Panc1 (cell line): ENCODE results near the gene GRIA4. TPM values are rescaled to one million over a fixed set of nuclear protein-coding genes. Genes with fewer than 3 reads are reported as not detected.

Experiments used
- ATAC-seq: fragments of 200-7000 bp; cut with Tn5 transposase; 2 replicates; pipeline ENCODE4 v1.9.1; 2020; ENCODE audit warnings: mild to moderate bottlenecking, moderate library complexity
- BruUV-seq: library from RNA; stranded (reverse); fragments of 400-500 nt; replicated peaks from 2 replicates; lab custom pipeline; 2021; lab: Mats Ljungman, UMichigan
- CTCF ChIA-PET: fragments of 300-600 bp; sonication (Branson Sonifier 250); formaldehyde crosslinking; loops from one replicate; lab custom pipeline; 2022; ENCODE audit warnings: antibody characterized with exemption; lab: Charles Lee
- POLR2A ChIA-PET: fragments of 300-600 bp; sonication (Branson Sonifier 250); formaldehyde crosslinking; loops from one replicate; lab custom pipeline; 2022; ENCODE audit warnings: antibody characterized with exemption; lab: Charles Lee
- DNase-seq: peaks from one replicate; pipeline ENCODE4 v3.0.0-alpha.2; 2010; ENCODE audit warnings: low read depth, low spot score
- H3K27ac ChIP-seq: 2 replicates; pipeline ENCODE4 v1.5.1; 2011; ENCODE audit warnings: mild to moderate bottlenecking, low read length, inconsistent platforms
- H3K27me3 ChIP-seq: fragments of 200-500 bp; sonication (Bioruptor generic); 2 replicates; pipeline ENCODE4 v1.6.0; 2014; ENCODE audit warnings: low read length, inconsistent platforms; ENCODE audit not compliant: control insufficient read depth, insufficient read depth
- H3K36me3 ChIP-seq: fragments of 200-500 bp; sonication (Bioruptor generic); 2 replicates; pipeline ENCODE4 v1.5.1; 2014; ENCODE audit warnings: inconsistent platforms, mild to moderate bottlenecking, low read length, moderate library complexity; ENCODE audit not compliant: control insufficient read depth, insufficient read depth
- H3K4me1 ChIP-seq: 2 replicates; pipeline ENCODE4 v1.5.1; 2011; ENCODE audit warnings: inconsistent platforms, mild to moderate bottlenecking, low read length, moderate library complexity; ENCODE audit not compliant: control insufficient read depth, insufficient read depth
- H3K4me3 ChIP-seq, 2 experiments: 2 replicates each; pipeline ENCODE4 v1.5.1; 2011 to 2012; ENCODE audit warnings: low read depth in 2 of 2, low read length in 2 of 2, mild to moderate bottlenecking in 2 of 2, inconsistent platforms in 1 of 2, moderate library complexity in 1 of 2
- H3K9me3 ChIP-seq: fragments of 200-500 bp; sonication (Bioruptor generic); 2 replicates; pipeline ENCODE4 v1.5.1; 2014; ENCODE audit warnings: low read depth, mild to moderate bottlenecking, inconsistent platforms, low read length, moderate library complexity; ENCODE audit not compliant: control insufficient read depth, insufficient read depth
- POLR2AphosphoS5 ChIP-seq: IDR thresholded peaks from 2 replicates; pipeline ENCODE4 v1.6.1; 2012; ENCODE audit warnings: mild to moderate bottlenecking, low read depth, low read length, moderate library complexity
- SIN3A ChIP-seq: IDR thresholded peaks from 2 replicates; pipeline ENCODE4 v1.6.1; 2012; ENCODE audit warnings: low read depth, mild to moderate bottlenecking, low read length, moderate library complexity, borderline replicate concordance; ENCODE audit not compliant: insufficient read depth
- TCF7L2 ChIP-seq: IDR thresholded peaks from 2 replicates; pipeline ENCODE4 v1.6.1; 2011; ENCODE audit warnings: mild to moderate bottlenecking, low read depth, low read length, inconsistent platforms
- in situ Hi-C: cut with HindIII; loops from 2 replicates; pipeline ENCODE4 v1.10.0; 2016; ENCODE audit warnings: low sequenced_read_pairs, low pct_unique_long_range_greater_than_20kb
- intact Hi-C: fragments of 100-400 bp; cut with micrococcal nuclease; formaldehyde crosslinking; loops from one replicate; pipeline ENCODE4 v1.10.0; 2022; ENCODE audit not compliant: unreplicated experiment
- total RNA-seq: library from RNA; stranded (reverse); gene quantifications from one replicate; pipeline ENCODE4 v1.2.1, GENCODE V29; 2021; ENCODE audit not compliant: unreplicated experiment
- TF ChIP-seq, protein P1 (sequence below): fragments of 450-650 bp; IDR thresholded peaks from 2 replicates; pipeline ENCODE4 v1.5.1; 2017; ENCODE audit warnings: mild to moderate bottlenecking
- TF ChIP-seq, protein P2 (sequence below), 2 experiments: IDR thresholded peaks; 2 replicates each; pipeline ENCODE4 v1.6.1; 2011 to 2012; ENCODE audit warnings: low read depth in 2 of 2, control low read depth in 1 of 2, low read length in 1 of 2, mild to moderate bottlenecking in 1 of 2, moderate library complexity in 1 of 2; ENCODE audit not compliant: insufficient read depth in 1 of 2

The GRIA4 gene
- total RNA-seq, 1 experiment from 2014 or later, result not detected

DNA sequence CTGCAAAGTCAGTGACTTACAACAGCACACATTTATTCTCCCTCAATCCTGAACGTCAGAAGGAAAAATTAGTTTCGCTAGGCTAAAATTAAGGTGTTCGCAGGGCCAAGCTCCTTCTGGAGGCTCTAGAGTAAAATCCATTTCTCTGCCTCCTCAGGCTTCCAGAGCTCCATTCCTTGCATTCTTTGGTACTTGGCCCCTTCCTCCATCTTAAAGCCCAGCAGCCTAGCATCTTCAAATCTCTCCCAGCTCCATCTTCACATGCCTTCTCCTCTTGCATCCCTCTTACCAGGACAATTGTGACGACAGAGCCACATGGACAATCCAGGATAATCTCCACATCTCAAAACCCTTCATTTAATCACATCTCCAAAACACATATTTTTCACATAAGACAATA lies 165.0 kb downstream of the GRIA4 start:
- DNase-seq (no peak), ATAC-seq (no peak)
- H3K4me3 ChIP-seq, result no peak overlapping the region
- ChIA-PET POLR2A (no interaction called here), CTCF (no interaction called here)
- no peak overlapping the region for H3K27ac ChIP-seq
- TF ChIP-seq SIN3A (no peak), POLR2AphosphoS5 (no peak), TCF7L2 (no peak)
- TF ChIP-seq, protein P1, sequence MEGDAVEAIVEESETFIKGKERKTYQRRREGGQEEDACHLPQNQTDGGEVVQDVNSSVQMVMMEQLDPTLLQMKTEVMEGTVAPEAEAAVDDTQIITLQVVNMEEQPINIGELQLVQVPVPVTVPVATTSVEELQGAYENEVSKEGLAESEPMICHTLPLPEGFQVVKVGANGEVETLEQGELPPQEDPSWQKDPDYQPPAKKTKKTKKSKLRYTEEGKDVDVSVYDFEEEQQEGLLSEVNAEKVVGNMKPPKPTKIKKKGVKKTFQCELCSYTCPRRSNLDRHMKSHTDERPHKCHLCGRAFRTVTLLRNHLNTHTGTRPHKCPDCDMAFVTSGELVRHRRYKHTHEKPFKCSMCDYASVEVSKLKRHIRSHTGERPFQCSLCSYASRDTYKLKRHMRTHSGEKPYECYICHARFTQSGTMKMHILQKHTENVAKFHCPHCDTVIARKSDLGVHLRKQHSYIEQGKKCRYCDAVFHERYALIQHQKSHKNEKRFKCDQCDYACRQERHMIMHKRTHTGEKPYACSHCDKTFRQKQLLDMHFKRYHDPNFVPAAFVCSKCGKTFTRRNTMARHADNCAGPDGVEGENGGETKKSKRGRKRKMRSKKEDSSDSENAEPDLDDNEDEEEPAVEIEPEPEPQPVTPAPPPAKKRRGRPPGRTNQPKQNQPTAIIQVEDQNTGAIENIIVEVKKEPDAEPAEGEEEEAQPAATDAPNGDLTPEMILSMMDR, result no peak
- TF ChIP-seq, protein P2, sequence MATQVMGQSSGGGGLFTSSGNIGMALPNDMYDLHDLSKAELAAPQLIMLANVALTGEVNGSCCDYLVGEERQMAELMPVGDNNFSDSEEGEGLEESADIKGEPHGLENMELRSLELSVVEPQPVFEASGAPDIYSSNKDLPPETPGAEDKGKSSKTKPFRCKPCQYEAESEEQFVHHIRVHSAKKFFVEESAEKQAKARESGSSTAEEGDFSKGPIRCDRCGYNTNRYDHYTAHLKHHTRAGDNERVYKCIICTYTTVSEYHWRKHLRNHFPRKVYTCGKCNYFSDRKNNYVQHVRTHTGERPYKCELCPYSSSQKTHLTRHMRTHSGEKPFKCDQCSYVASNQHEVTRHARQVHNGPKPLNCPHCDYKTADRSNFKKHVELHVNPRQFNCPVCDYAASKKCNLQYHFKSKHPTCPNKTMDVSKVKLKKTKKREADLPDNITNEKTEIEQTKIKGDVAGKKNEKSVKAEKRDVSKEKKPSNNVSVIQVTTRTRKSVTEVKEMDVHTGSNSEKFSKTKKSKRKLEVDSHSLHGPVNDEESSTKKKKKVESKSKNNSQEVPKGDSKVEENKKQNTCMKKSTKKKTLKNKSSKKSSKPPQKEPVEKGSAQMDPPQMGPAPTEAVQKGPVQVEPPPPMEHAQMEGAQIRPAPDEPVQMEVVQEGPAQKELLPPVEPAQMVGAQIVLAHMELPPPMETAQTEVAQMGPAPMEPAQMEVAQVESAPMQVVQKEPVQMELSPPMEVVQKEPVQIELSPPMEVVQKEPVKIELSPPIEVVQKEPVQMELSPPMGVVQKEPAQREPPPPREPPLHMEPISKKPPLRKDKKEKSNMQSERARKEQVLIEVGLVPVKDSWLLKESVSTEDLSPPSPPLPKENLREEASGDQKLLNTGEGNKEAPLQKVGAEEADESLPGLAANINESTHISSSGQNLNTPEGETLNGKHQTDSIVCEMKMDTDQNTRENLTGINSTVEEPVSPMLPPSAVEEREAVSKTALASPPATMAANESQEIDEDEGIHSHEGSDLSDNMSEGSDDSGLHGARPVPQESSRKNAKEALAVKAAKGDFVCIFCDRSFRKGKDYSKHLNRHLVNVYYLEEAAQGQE (IDR thresholded peaks at IDR 0.05; ENCODE audit: insufficient read depth in 1 of 2, low read depth in 2 of 2, low read length in 1 of 2), result no peak
- no TSS peak for BruUV-seq
- in situ Hi-C loops, result no loop called here
- H3K9me3 ChIP-seq, result no peaks in the 10 kb centered on the region
- intact Hi-C loops, result no loop called here
- no peaks in the 10 kb centered on the region for H3K4me1 ChIP-seq
- H3K36me3 ChIP-seq, result no peaks in the 10 kb centered on the region
- peaks cover 5% of the 10 kb centered on the region; the same call in 1 of the 2 replicates for H3K27me3 ChIP-seq

DNA sequence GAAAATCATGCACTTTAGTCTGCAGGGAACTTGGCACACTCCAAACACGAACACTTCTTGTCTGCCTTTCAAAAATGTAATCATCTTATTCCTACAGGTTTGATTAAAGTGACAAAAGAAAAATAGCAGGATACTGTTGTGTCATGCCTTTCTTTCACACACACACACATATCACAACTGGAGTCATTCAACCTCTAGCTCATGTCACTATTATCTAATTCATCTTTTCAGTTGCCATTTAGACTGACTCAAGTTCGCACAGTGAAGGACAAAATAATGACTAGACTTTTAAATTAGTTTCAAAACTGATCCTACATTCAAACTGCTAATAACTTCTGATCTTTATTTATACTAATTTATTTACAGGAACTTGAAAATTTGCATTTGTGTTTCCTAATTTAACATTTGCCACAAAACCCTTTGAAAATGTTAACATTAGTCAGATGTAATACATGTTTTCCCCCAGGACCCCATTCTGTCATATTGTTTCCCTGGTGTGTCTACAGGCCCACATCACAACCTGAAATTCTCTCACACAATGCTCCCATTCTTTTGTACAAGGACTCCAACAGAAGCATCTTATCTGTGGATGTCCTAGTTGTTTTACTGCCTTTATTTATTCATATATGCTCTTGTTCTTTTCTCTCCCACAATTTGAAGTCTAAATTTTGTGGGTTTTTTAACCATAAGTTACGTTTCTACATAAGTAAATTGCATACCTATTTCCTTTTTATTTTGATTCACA lies 171.1 kb downstream of the GRIA4 start:
- no TSS peak for BruUV-seq
- in situ Hi-C loops (no loop called here), intact Hi-C loops (no loop called here)
- ChIA-PET CTCF (no interaction called here), POLR2A (no interaction called here)
- Histone ChIP-seq H3K27ac (no peak overlapping the region), H3K27me3 (no peaks in the 10 kb centered on the region), H3K9me3 (no peaks in the 10 kb centered on the region), H3K4me3 (no peak overlapping the region), H3K36me3 (no peaks in the 10 kb centered on the region), H3K4me1 (no peaks in the 10 kb centered on the region)
- DNase-seq, result no peak
- TF ChIP-seq TCF7L2 (no peak), POLR2AphosphoS5 (no peak), SIN3A (no peak)
- TF ChIP-seq, protein P1, result no peak
- TF ChIP-seq, protein P2 (IDR thresholded peaks at IDR 0.05; ENCODE audit: insufficient read depth in 1 of 2, low read depth in 2 of 2, low read length in 1 of 2), result no peak
- ATAC-seq, result no peak
